Mesenchymal stem cell (in vitro differentiated cells and primary cell): ENCODE data around the gene PRSS57.

Experiments
- DNase-seq: peaks from one replicate; pipeline ENCODE4 v3.0.0-alpha.2; 2013
- H2AFZ ChIP-seq: one replicate; pipeline ENCODE4 v1.6.1; 2013; ENCODE audit warnings: low read depth, mild to moderate bottlenecking, control low read depth, inconsistent platforms, low read length, moderate library complexity
- H2AK5ac ChIP-seq: 2 replicates; pipeline ENCODE4 v1.6.1; 2013; ENCODE audit warnings: low read length, moderate library complexity, mild to moderate bottlenecking, inconsistent platforms; ENCODE audit not compliant: severe bottlenecking
- H2BK120ac ChIP-seq: one replicate; pipeline ENCODE4 v1.6.1; 2013; ENCODE audit warnings: low read depth, mild to moderate bottlenecking, inconsistent platforms, low read length, moderate library complexity
- H2BK12ac ChIP-seq, 2 experiments: one replicate each; pipeline ENCODE4 v1.6.1; 2013; ENCODE audit warnings: inconsistent platforms in 2 of 2, low read length in 2 of 2, mild to moderate bottlenecking in 2 of 2, moderate library complexity in 2 of 2, control low read depth in 1 of 2
- H2BK15ac ChIP-seq: one replicate; pipeline ENCODE4 v1.6.1; 2013; ENCODE audit warnings: mild to moderate bottlenecking, low read depth, inconsistent platforms; ENCODE audit not compliant: poor library complexity, severe bottlenecking
- H2BK5ac ChIP-seq: 2 replicates; pipeline ENCODE4 v1.6.1; 2013; ENCODE audit warnings: low read depth, mild to moderate bottlenecking, low read length, control low read depth, inconsistent platforms; ENCODE audit not compliant: poor library complexity, severe bottlenecking
- H3K14ac ChIP-seq, 2 experiments: one replicate each; pipeline ENCODE4 v1.6.1; 2013; ENCODE audit warnings: inconsistent platforms in 2 of 2, low read length in 2 of 2, control low read depth in 1 of 2, mild to moderate bottlenecking in 1 of 2, moderate library complexity in 1 of 2
- H3K18ac ChIP-seq, 2 experiments: one replicate each; pipeline ENCODE4 v1.6.1; 2013; ENCODE audit warnings: inconsistent platforms in 2 of 2, low read length in 2 of 2, control low read depth in 1 of 2, low read depth in 1 of 2, mild to moderate bottlenecking in 1 of 2
- H3K23ac ChIP-seq, 2 experiments: one replicate each; pipeline ENCODE4 v1.6.1; 2013; ENCODE audit warnings: inconsistent platforms in 2 of 2, low read length in 2 of 2, mild to moderate bottlenecking in 2 of 2, moderate library complexity in 2 of 2, control low read depth in 1 of 2
- H3K27ac ChIP-seq: 2 replicates; pipeline ENCODE4 v1.5.1; 2013; ENCODE audit warnings: mild to moderate bottlenecking, moderate library complexity, low read length, control low read depth, inconsistent platforms; ENCODE audit not compliant: poor library complexity, severe bottlenecking
- H3K27me3 ChIP-seq, 2 experiments: 2 replicates each; pipeline versions ENCODE4 v1.6.1 to v1.7.0; 2013; ENCODE audit warnings: low read length in 2 of 2, mild to moderate bottlenecking in 2 of 2, moderate library complexity in 2 of 2, control low read depth in 1 of 2, inconsistent platforms in 1 of 2; ENCODE audit not compliant: control insufficient read depth in 1 of 2, insufficient read depth in 1 of 2
- H3K36me3 ChIP-seq, 2 experiments: 2 replicates each; pipeline versions ENCODE4 v1.6.1 to v1.7.0; 2013; ENCODE audit warnings: low read length in 2 of 2, control low read depth in 1 of 2, inconsistent platforms in 1 of 2, low read depth in 1 of 2, mild to moderate bottlenecking in 1 of 2; ENCODE audit not compliant: insufficient read depth in 2 of 2, control insufficient read depth in 1 of 2
- H3K4ac ChIP-seq, 2 experiments: one replicate each; pipeline ENCODE4 v1.6.1; 2013; ENCODE audit warnings: inconsistent platforms in 2 of 2, low read length in 2 of 2, mild to moderate bottlenecking in 2 of 2, moderate library complexity in 2 of 2, control low read depth in 1 of 2, low read depth in 1 of 2
- H3K4me1 ChIP-seq: 2 replicates; pipeline ENCODE4 v1.6.1; 2013; ENCODE audit warnings: low read depth, low read length, control low read depth; ENCODE audit not compliant: control insufficient read depth, insufficient read depth
- H3K4me2 ChIP-seq: 2 replicates; pipeline ENCODE4 v1.6.1; 2013; ENCODE audit warnings: low read length, mild to moderate bottlenecking, inconsistent platforms; ENCODE audit not compliant: poor library complexity, severe bottlenecking
- H3K4me3 ChIP-seq, 2 experiments: 2 replicates each; pipeline versions ENCODE4 v1.5.1 to v1.7.0; 2013; ENCODE audit warnings: low read length in 2 of 2, mild to moderate bottlenecking in 2 of 2, control low read depth in 1 of 2, low read depth in 1 of 2; ENCODE audit not compliant: insufficient read depth in 1 of 2
- H3K79me1 ChIP-seq: replicated peaks from 2 replicates; pipeline ENCODE4 v1.6.1; 2013; ENCODE audit warnings: mild to moderate bottlenecking, control low read depth, low read length, inconsistent platforms; ENCODE audit not compliant: poor library complexity, severe bottlenecking
- H3K9ac ChIP-seq: 2 replicates; pipeline ENCODE4 v1.7.0; 2013; ENCODE audit warnings: mild to moderate bottlenecking, low read length, moderate library complexity
- H3K9me3 ChIP-seq: 2 replicates; pipeline ENCODE4 v1.7.0; 2013; ENCODE audit warnings: mild to moderate bottlenecking, low read length; ENCODE audit not compliant: control insufficient read depth
- H4K8ac ChIP-seq: one replicate; pipeline ENCODE4 v1.6.1; 2013; ENCODE audit warnings: inconsistent platforms, mild to moderate bottlenecking, low read length, moderate library complexity
- H4K91ac ChIP-seq: one replicate; pipeline ENCODE4 v1.6.1; 2013; ENCODE audit warnings: mild to moderate bottlenecking, low read length, inconsistent platforms
- WGBS: methylation state at CpG from one replicate; pipeline ENCODE4 v1.1.7; 2013; ENCODE audit warnings: mixed read lengths; 5-methylcytosine and 5-hydroxymethylcytosine counted together

PRSS57 gene

DNA sequence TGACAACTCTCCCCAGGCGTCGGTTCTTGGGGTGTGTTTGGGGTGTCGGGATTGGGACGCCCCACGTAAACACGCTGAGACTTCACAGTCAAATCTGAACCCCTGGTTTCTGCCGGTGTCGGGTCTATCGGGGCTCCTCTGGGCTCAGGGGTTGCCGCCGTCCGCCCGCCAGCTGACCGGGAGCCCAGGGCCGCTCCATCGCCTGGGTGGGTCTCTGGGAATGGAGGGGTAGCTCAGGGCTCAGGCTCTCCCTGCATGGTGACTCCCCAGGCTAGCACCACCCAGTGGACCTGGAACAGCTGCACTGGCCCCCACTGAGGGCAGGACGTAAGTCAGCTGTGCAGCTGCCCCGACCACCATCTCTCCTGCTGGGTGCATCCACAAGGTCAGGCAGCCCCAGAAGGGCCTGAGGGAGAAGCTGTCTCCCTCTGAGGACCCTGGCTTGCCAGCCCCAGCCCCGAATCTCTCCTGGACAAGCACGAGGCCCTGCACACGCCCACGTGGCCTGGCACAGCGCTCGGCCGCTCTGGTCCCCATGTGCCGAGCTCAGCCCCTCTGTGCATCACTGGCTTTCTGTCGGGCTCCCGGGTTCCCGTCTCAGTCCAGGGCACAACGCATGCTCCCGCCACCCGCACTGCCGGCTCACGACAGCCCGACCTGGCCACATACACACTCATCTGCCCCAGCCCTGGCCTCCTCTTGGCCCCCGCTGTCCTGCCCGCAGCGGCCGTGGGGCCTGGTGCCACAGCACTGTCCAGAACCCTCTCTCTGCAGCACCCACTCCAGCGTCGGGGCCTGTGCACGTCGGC lies 38.3 kb downstream of the PRSS57 start:
- no peak overlapping the region for H2BK5ac ChIP-seq
- no peak overlapping the region for H3K4me3 ChIP-seq
- H3K79me1 ChIP-seq, result peaks cover 3% of the 10 kb centered on the region
- H2BK15ac ChIP-seq, result no peak overlapping the region
- H3K23ac ChIP-seq, result no peak overlapping the region
- WGBS, result 95% methylated on average over 43 of the region's 43 CpGs
- H4K91ac ChIP-seq, result no peak overlapping the region
- no peaks in the 10 kb centered on the region for H3K9me3 ChIP-seq
- peaks cover 48% of the 10 kb centered on the region for H3K4me1 ChIP-seq
- no peak overlapping the region for H3K4ac ChIP-seq
- H2AK5ac ChIP-seq, result no peak overlapping the region
- no peak overlapping the region for H3K9ac ChIP-seq
- H3K36me3 ChIP-seq, result peaks cover 10 to 88% of the 10 kb centered on the region in 2 experiments
- H3K4me2 ChIP-seq, result no peak overlapping the region
- DNase-seq, result no peak
- no peak overlapping the region for H2BK12ac ChIP-seq
- H3K14ac ChIP-seq, result peak overlapping the region in 1 of 2 experiments; percentile 28
- H2BK120ac ChIP-seq, result no peak overlapping the region
- H3K27me3 ChIP-seq, result no peaks in the 10 kb centered on the region
- H3K27ac ChIP-seq, result no peak overlapping the region
- H3K18ac ChIP-seq, result no peak overlapping the region
- H4K8ac ChIP-seq, result no peak overlapping the region
- no peak overlapping the region for H2AFZ ChIP-seq

DNA sequence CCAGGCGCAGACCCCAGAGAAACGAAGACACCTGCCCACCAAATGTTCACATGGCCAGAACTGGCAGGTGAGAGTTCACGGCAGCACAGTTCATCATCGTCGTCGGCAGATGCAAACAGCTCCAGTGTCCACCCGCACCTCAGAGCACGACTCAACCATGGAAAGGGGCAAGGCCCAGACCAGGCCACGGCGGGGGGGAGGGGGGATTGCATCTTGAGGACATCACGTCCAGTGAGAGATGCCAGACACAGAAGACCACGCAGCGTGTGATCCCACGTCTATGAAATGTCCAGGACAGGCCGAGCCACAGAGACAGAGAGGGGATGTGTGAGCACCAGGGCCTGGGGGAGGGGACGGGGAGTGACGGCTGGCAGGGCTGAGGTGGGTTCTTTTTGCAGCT lies 39.6 kb downstream of the PRSS57 start:
- WGBS, result 91% methylated on average over 17 of the region's 17 CpGs
- no peak overlapping the region for H3K4me2 ChIP-seq

DNA sequence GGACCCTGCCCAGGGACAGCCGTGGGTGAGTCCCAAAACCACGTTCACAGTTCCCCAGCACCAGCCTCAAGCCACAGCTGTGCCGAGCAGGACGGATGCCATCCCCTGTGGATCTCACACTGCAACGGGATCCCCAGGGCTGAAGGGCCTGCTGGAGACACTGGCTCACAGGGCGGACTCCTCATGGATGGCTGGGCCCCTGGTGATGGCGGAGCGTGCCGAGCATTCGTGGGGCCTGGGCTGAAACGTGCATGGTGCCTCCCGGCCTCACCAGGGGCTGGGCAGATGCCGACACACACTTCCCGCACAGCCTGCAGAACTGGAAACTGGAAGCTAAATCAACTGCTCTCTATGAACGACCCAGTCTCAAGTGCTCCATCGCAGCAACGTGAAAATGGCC lies 41.8 kb downstream of the PRSS57 start:
- no peak overlapping the region for H3K4ac ChIP-seq
- DNase-seq, result no peak
- no peak overlapping the region for H4K91ac ChIP-seq
- H2BK5ac ChIP-seq, result no peak overlapping the region
- no peak overlapping the region for H3K9ac ChIP-seq
- H3K4me3 ChIP-seq, result no peak overlapping the region
- peaks cover 9% of the 10 kb centered on the region for H3K79me1 ChIP-seq
- H3K27ac ChIP-seq, result no peak overlapping the region
- no peak overlapping the region for H2AFZ ChIP-seq
- no peak overlapping the region for H3K4me2 ChIP-seq
- no peak overlapping the region for H2AK5ac ChIP-seq
- no peak overlapping the region for H2BK15ac ChIP-seq
- WGBS, result 96% methylated on average over 17 of the region's 17 CpGs
- H3K14ac ChIP-seq, result no peak overlapping the region
- no peak overlapping the region for H3K18ac ChIP-seq
- H4K8ac ChIP-seq, result no peak overlapping the region
- H3K27me3 ChIP-seq, result no peaks in the 10 kb centered on the region
- H3K23ac ChIP-seq, result no peak overlapping the region
- peaks cover 29 to 93% of the 10 kb centered on the region in 2 experiments for H3K36me3 ChIP-seq
- H2BK12ac ChIP-seq, result no peak overlapping the region
- no peak overlapping the region for H2BK120ac ChIP-seq
- no peaks in the 10 kb centered on the region for H3K9me3 ChIP-seq
- H3K4me1 ChIP-seq, result peaks cover 20% of the 10 kb centered on the region

More for the DNA sequence above, 39.6 kb downstream of the PRSS57 start:
- Histone ChIP-seq H2BK5ac (no peak overlapping the region), H2AFZ (no peak overlapping the region), H3K36me3 (peaks cover 20 to 95% of the 10 kb centered on the region in 2 experiments), H3K9me3 (no peaks in the 10 kb centered on the region), H4K8ac (no peak overlapping the region), H3K14ac (no peak overlapping the region), H2BK15ac (no peak overlapping the region), H3K4me1 (peaks cover 35% of the 10 kb centered on the region), H4K91ac (peak overlapping the region; percentile 11), H3K27me3 (no peaks in the 10 kb centered on the region), H2BK12ac (no peak overlapping the region), H3K79me1 (peaks cover 5% of the 10 kb centered on the region), H2BK120ac (no peak overlapping the region), H3K4me3 (no peak overlapping the region), H3K18ac (no peak overlapping the region), H3K27ac (no peak overlapping the region), H3K4ac (no peak overlapping the region), H3K23ac (no peak overlapping the region), H2AK5ac (no peak overlapping the region), H3K9ac (no peak overlapping the region)
- no peak for DNase-seq

DNA sequence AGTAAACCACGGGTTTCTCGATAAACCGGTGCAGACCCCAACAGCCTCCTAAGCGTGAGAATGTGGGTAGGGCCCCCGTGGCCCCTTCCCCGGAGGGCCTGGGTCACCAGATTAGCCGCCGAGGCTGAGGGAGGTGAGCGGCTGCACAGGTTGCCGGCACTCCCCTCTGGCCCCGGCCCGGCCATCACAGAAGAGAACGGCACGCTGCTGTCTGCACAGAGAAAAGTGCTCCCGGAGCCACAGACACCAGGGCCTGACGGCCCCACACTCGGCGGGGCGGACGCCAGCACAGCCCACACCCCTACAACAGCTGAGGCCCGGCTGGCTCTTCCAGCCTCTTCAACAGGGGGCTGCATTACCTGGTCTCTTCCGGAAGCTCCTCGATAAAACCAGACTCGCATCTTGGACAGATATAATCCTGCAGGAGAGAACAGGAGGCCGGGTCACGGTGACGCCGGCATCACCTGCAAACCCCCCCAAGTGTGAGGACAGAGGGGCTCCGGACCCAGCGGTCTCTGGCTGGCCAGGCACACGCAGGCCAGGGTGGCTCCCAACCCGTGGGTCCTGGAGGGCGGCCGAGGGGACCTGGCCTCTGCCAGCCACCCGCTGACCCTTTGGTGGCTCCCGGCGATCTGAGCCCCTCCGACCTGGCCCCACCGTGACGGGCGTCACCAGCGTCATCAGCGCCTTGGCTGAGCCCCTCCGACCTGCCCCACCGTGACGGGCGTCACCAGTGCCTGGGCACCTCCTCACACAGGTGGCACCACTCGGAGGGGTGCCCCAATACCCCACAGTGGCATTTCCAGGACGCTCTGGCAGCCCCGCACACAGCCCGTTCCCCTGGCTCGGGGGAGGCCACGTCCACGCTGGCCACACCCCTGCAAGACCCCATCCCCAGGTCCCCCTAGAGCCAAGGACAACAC lies 42.5 kb downstream of the PRSS57 start:
- Histone ChIP-seq H2BK15ac (no peak overlapping the region), H2BK5ac (no peak overlapping the region), H3K4me2 (no peak overlapping the region), H3K18ac (no peak overlapping the region), H3K4ac (no peak overlapping the region), H3K9me3 (no peaks in the 10 kb centered on the region), H3K27me3 (no peaks in the 10 kb centered on the region), H3K14ac (no peak overlapping the region), H4K8ac (no peak overlapping the region), H3K27ac (no peak overlapping the region), H2AFZ (no peak overlapping the region), H2AK5ac (no peak overlapping the region), H3K23ac (no peak overlapping the region), H3K4me3 (no peak overlapping the region), H3K79me1 (peaks cover 11% of the 10 kb centered on the region), H2BK12ac (no peak overlapping the region), H2BK120ac (no peak overlapping the region), H3K36me3 (peaks cover 34 to 93% of the 10 kb centered on the region in 2 experiments), H3K9ac (no peak overlapping the region), H4K91ac (no peak overlapping the region), H3K4me1 (peaks cover 17% of the 10 kb centered on the region)
- no peak for DNase-seq
- WGBS, result 95% methylated on average over 53 of the region's 54 CpGs
